Ectodermal cell (in vitro differentiated cells): Measurements from ENCODE around the gene SLC12A8.

Experiments used
- H3K27ac ChIP-seq: 2 replicates; pipeline ENCODE4 v1.7.0; 2013; ENCODE audit warnings: mild to moderate bottlenecking, low read depth, low read length; ENCODE audit not compliant: insufficient read depth, poor library complexity, severe bottlenecking
- H3K27me3 ChIP-seq: 2 replicates; pipeline ENCODE4 v1.7.0; 2013; ENCODE audit warnings: mild to moderate bottlenecking, low read length; ENCODE audit not compliant: insufficient read depth, control insufficient read depth, poor library complexity, severe bottlenecking
- H3K36me3 ChIP-seq: one replicate; pipeline ENCODE4 v1.7.0; 2013; ENCODE audit warnings: low read length; ENCODE audit not compliant: control insufficient read depth, insufficient read depth
- H3K4me1 ChIP-seq: one replicate; pipeline ENCODE4 v1.7.0; 2013; ENCODE audit warnings: low read length; ENCODE audit not compliant: control insufficient read depth, insufficient read depth
- H3K4me3 ChIP-seq: 2 replicates; pipeline ENCODE4 v1.7.0; 2013; ENCODE audit warnings: low read depth, low read length, control low read depth; ENCODE audit not compliant: insufficient read depth
- H3K9me3 ChIP-seq: 2 replicates; pipeline ENCODE4 v1.7.0; 2013; ENCODE audit warnings: mild to moderate bottlenecking, low read length, moderate library complexity; ENCODE audit not compliant: control insufficient read depth
- WGBS, 2 experiments: methylation state at CpG; one replicate each; pipeline ENCODE4 v1.1.7; 2013; ENCODE audit warnings: missing lambda C conversion rate in 2 of 2; 5-methylcytosine and 5-hydroxymethylcytosine counted together

The SLC12A8 gene

GRCh38 chr3:125142420-125142778, 70.1 kb downstream of the SLC12A8 start:
- Histone ChIP-seq H3K4me3 (no peak overlapping the region), H3K4me1 (peaks cover 30% of the 10 kb centered on the region)
- 35% methylated on average over 12 of the region's 12 CpGs for WGBS, 2 experiments

GRCh38 chr3:125141596-125142419, 70.7 kb downstream of the SLC12A8 start:
- Histone ChIP-seq H3K4me1 (peaks cover 30% of the 10 kb centered on the region), H3K36me3 (no peaks in the 10 kb centered on the region), H3K9me3 (no peaks in the 10 kb centered on the region), H3K4me3 (peak overlapping the region; percentile 36), H3K27ac (no peak overlapping the region), H3K27me3 (peaks cover 28% of the 10 kb centered on the region)
- WGBS, 2 experiments = 6% methylated on average over 61 of the region's 61 CpGs

More at GRCh38 chr3:125142420-125142778, 70.1 kb downstream of the SLC12A8 start:
- no peak overlapping the region for H3K27ac ChIP-seq
- no peaks in the 10 kb centered on the region for H3K9me3 ChIP-seq
- no peaks in the 10 kb centered on the region for H3K36me3 ChIP-seq
- peaks cover 28% of the 10 kb centered on the region for H3K27me3 ChIP-seq

- WGBS, 2 experiments = 65 to 66% methylated on average over 19 of the region's 19 CpGs
- Histone ChIP-seq H3K4me3 (peak overlapping the region; percentile 36), H3K4me1 (peaks cover 35% of the 10 kb centered on the region), H3K36me3 (no peaks in the 10 kb centered on the region), H3K27ac (no peak overlapping the region), H3K27me3 (peaks cover 28% of the 10 kb centered on the region), H3K9me3 (no peaks in the 10 kb centered on the region)
Observed at GRCh38 chr3:125140818-125141595, 71.5 kb downstream of the SLC12A8 start.

- Histone ChIP-seq H3K27ac (no peak overlapping the region), H3K4me3 (no peak overlapping the region), H3K9me3 (no peaks in the 10 kb centered on the region), H3K27me3 (peaks cover 28% of the 10 kb centered on the region), H3K4me1 (peaks cover 35% of the 10 kb centered on the region), H3K36me3 (no peaks in the 10 kb centered on the region)
- WGBS, 2 experiments = 94 to 95% methylated on average over 12 of the region's 12 CpGs
Observed at GRCh38 chr3:125140011-125140817, 72.3 kb downstream of the SLC12A8 start.

- 94 to 97% methylated on average over 4 of the region's 4 CpGs for WGBS, 2 experiments
- no peaks in the 10 kb centered on the region for H3K36me3 ChIP-seq
- no peak overlapping the region for H3K4me3 ChIP-seq
- H3K27me3 ChIP-seq = peaks cover 28% of the 10 kb centered on the region
- no peak overlapping the region for H3K27ac ChIP-seq
- H3K9me3 ChIP-seq = no peaks in the 10 kb centered on the region
- peaks cover 30% of the 10 kb centered on the region for H3K4me1 ChIP-seq
Observed at GRCh38 chr3:125139386-125139785, 73.2 kb downstream of the SLC12A8 start.

GRCh38 chr3:125137358-125138033, 75.1 kb downstream of the SLC12A8 start:
- Histone ChIP-seq H3K27me3 (peaks cover 19% of the 10 kb centered on the region), H3K36me3 (no peaks in the 10 kb centered on the region), H3K9me3 (no peaks in the 10 kb centered on the region), H3K4me1 (peaks cover 19% of the 10 kb centered on the region), H3K4me3 (no peak overlapping the region), H3K27ac (no peak overlapping the region)
- 82% methylated on average over 17 of the region's 17 CpGs for WGBS, 2 experiments

- H3K27ac ChIP-seq = no peak overlapping the region
- peaks cover 14% of the 10 kb centered on the region for H3K4me1 ChIP-seq
- no peaks in the 10 kb centered on the region for H3K9me3 ChIP-seq
- no peaks in the 10 kb centered on the region for H3K36me3 ChIP-seq
- no peak overlapping the region for H3K4me3 ChIP-seq
- WGBS, 2 experiments = 79 to 85% methylated on average over 5 to 7 of the region's 7 CpGs
- peaks cover 14% of the 10 kb centered on the region for H3K27me3 ChIP-seq
Observed at GRCh38 chr3:125136966-125137357, 75.6 kb downstream of the SLC12A8 start.

GRCh38 chr3:125136515-125136914, 76.0 kb downstream of the SLC12A8 start:
- H3K9me3 ChIP-seq = no peaks in the 10 kb centered on the region
- H3K4me1 ChIP-seq = peaks cover 10% of the 10 kb centered on the region
- no peak overlapping the region for H3K27ac ChIP-seq
- H3K4me3 ChIP-seq = no peak overlapping the region
- H3K27me3 ChIP-seq = peaks cover 9% of the 10 kb centered on the region
- 87 to 95% methylated on average over 4 of the region's 4 CpGs for WGBS, 2 experiments
- no peaks in the 10 kb centered on the region for H3K36me3 ChIP-seq

- Histone ChIP-seq H3K27ac (no peak overlapping the region), H3K4me3 (no peak overlapping the region), H3K4me1 (peaks cover 16% of the 10 kb centered on the region), H3K36me3 (no peaks in the 10 kb centered on the region), H3K27me3 (no peaks in the 10 kb centered on the region), H3K9me3 (no peaks in the 10 kb centered on the region)
- WGBS, 2 experiments = 88 to 92% methylated on average over 6 of the region's 6 CpGs
Observed at GRCh38 chr3:125134952-125135351, 77.6 kb downstream of the SLC12A8 start.
